AG04450 (cell line): ENCODE data around the gene FMNL2. TPM values are rescaled to one million over a fixed set of nuclear protein-coding genes. Genes with fewer than 3 reads are reported as not detected.

Experiments
- CTCF ChIA-PET: fragments of 300-600, 350-600 bp; formaldehyde crosslinking; extraction: SDS; loops from one replicate; lab custom pipeline; 2022; ENCODE audit warnings: antibody characterized with exemption, inconsistent platforms; lab: Charles Lee
- POLR2A ChIA-PET: fragments of 350-600 bp; formaldehyde crosslinking; extraction: SDS; loops from one replicate; lab custom pipeline; 2021; ENCODE audit warnings: antibody characterized with exemption, inconsistent platforms; lab: Yijun Ruan, JAX
- DNase-seq: peaks from one replicate; pipeline ENCODE4 v3.0.0-alpha.2; 2011; ENCODE audit warnings: low read depth, low spot score
- H3K27ac ChIP-seq: one replicate; pipeline ENCODE4 v1.5.1; 2012; ENCODE audit warnings: low read depth, low read length, control low read depth
- H3K27me3 ChIP-seq: one replicate; pipeline ENCODE4 v1.6.0; 2012; ENCODE audit warnings: low read length; ENCODE audit not compliant: control insufficient read depth, insufficient read depth
- H3K4me3 ChIP-seq: 2 replicates; pipeline ENCODE4 v1.5.1; 2011; ENCODE audit warnings: mild to moderate bottlenecking, low read depth, low read length, control low read depth
- H3K9me3 ChIP-seq: 2 replicates; pipeline ENCODE4 v1.5.1; 2012; ENCODE audit warnings: low read length; ENCODE audit not compliant: control insufficient read depth, insufficient read depth
- polyA plus RNA-seq: library from polyadenylated mRNA; depleted of rRNA; stranded (reverse); fragments of >200 nt; gene quantifications from 2 replicates; pipeline ENCODE4 v1.2.3, GENCODE V29; 2011
- TF ChIP-seq, protein P1 (sequence below): IDR thresholded peaks from 2 replicates; pipeline ENCODE4 v1.5.1; 2011; ENCODE audit warnings: low read depth, low read length, control low read depth, inconsistent platforms

The FMNL2 gene
- polyA plus RNA-seq, 1 experiment = 22.0 TPM

DNA sequence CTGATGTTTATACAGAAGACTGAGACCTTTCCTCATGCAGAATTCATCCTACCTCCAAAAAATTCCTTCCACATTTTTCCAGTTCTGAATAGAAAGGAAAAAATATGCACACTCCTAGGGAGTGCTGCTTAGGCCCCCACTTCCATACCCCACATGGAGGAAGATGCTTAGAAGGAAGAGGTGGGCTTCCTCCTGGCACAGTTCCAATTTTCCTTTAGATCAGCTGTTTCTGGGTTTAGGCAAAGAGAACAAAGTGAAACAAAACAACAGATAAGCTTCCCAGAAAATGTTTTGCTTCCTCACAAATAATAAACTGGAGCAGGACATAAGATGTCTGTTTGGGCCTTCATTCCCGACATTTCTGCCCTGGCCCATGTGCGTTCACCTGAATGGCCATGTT, 209.7 kb downstream of the FMNL2 start:
- TF ChIP-seq, protein P1, sequence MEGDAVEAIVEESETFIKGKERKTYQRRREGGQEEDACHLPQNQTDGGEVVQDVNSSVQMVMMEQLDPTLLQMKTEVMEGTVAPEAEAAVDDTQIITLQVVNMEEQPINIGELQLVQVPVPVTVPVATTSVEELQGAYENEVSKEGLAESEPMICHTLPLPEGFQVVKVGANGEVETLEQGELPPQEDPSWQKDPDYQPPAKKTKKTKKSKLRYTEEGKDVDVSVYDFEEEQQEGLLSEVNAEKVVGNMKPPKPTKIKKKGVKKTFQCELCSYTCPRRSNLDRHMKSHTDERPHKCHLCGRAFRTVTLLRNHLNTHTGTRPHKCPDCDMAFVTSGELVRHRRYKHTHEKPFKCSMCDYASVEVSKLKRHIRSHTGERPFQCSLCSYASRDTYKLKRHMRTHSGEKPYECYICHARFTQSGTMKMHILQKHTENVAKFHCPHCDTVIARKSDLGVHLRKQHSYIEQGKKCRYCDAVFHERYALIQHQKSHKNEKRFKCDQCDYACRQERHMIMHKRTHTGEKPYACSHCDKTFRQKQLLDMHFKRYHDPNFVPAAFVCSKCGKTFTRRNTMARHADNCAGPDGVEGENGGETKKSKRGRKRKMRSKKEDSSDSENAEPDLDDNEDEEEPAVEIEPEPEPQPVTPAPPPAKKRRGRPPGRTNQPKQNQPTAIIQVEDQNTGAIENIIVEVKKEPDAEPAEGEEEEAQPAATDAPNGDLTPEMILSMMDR = no peak
- CTCF ChIA-PET = interaction anchor here (1.8 kb wide), 1 partner anchor 91 kb away, joined by 6 read pairs; no protein-coding TSS in a partner anchor

DNA sequence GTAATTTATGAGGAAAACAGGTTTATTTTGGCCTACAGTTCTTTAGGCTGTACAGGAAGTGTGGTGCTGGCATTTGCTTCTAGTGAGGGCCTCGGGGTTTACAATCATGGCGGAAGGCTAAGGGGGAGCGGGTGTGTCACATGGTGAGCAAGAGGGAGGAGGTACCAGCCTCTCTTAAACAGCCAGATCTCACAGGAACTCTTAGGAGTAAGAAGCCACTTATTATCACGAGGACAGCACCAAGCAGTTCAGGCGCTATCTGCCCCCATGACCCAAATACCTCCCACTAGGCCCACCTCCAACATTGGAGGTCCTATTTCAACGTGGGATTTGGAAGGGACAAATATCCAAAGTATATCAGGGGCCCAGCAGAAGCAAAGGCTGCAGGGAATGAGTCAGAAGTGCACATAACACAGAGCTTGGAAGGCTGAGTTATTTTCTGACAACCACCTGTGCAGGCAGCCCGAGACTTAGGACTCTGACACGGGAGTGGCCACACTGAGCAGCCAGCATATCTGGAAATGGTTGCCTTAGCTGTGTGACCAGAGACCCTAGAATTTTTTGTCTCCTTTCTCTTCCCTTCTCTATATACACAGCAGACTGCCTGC, 211.4 kb downstream of the FMNL2 start:
- Histone ChIP-seq H3K27me3 (no peaks in the 10 kb centered on the region), H3K27ac (no peak overlapping the region), H3K4me3 (no peak overlapping the region), H3K9me3 (no peaks in the 10 kb centered on the region)
- POLR2A ChIA-PET = no interaction called here
- DNase-seq = no peak
- TF ChIP-seq, protein P1 = no peak
- CTCF ChIA-PET = interaction anchor here (1.8 kb wide), 1 partner anchor 89 kb away, joined by 6 read pairs; no protein-coding TSS in a partner anchor

More for the DNA sequence above, 209.7 kb downstream of the FMNL2 start:
- no peak overlapping the region for H3K4me3 ChIP-seq
- H3K9me3 ChIP-seq = no peaks in the 10 kb centered on the region
- no peak overlapping the region for H3K27ac ChIP-seq
- H3K27me3 ChIP-seq = no peaks in the 10 kb centered on the region
- POLR2A ChIA-PET = no interaction called here
- DNase-seq = no peak

DNA sequence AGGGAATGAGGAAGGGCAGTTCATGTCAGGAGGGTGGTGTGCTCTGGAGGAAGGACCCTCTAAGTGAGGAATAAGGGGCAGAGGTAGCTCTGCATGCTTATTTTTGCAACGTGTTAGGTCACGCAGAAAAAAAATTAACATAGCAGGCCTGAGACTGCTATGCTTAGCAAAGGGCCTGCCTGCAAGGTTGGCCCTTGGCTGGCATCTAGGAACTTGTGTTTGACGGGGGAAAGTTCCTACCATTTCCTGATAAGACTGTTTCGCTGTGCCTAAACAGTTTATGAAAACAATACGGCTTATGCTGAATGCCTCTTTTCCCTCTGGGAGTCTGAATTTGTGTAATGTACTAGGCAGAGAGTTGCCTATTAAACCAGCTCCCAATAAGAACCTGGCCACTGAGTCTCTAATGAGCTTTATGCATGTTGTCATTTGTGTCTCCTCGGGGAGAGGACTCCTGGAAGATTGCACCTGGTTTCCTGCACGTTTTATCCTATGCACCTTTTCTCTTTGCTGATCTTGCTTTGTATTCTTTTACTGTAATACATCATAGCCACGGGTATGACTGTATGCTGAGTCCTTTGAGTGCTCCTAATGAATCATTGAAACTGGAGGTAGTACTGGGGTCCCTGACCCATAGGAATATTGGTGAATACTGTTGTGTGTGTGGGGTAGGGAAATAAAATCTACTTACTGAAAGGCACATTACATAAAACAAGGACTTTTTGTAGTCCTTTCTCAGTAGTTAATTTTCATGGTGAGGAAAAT, 213.3 kb downstream of the FMNL2 start:
- no peak overlapping the region for H3K27ac ChIP-seq
- CTCF ChIA-PET = interaction anchor here (1.5 kb wide), 1 partner anchor 62 kb away, joined by 3 read pairs; no protein-coding TSS in a partner anchor
- POLR2A ChIA-PET = no interaction called here
- H3K27me3 ChIP-seq = no peaks in the 10 kb centered on the region
- H3K4me3 ChIP-seq = no peak overlapping the region
- TF ChIP-seq, protein P1 = no peak
- DNase-seq = no peak
- no peaks in the 10 kb centered on the region for H3K9me3 ChIP-seq

DNA sequence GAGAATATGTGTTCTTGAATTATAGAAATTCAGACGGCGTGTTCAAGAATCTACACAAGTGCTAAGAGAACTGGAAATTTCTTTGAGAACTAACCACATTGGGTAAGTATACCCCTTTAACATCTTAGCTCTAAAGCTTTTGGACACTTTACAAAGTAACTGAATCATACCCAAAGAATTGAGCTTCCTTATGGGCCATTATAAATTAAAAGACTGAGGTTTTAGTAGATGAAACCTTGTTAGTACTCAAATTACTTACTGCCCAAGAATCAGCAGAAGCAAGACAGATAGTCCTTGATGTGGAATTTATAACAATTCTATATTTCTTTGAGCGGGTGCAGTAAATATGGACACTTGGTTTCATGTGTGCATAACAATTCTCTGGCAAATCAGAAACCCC, 214.0 kb downstream of the FMNL2 start:
- Histone ChIP-seq H3K27me3 (no peaks in the 10 kb centered on the region), H3K9me3 (no peaks in the 10 kb centered on the region), H3K4me3 (no peak overlapping the region), H3K27ac (no peak overlapping the region)
- ChIA-PET CTCF (interaction anchor here (0.6 to 1.5 kb wide), 4 partner anchors 63 to 287 kb away, joined by 3 read pairs; no protein-coding TSS in a partner anchor), POLR2A (no interaction called here)
- no peak for DNase-seq
- TF ChIP-seq, protein P1 = no peak

DNA sequence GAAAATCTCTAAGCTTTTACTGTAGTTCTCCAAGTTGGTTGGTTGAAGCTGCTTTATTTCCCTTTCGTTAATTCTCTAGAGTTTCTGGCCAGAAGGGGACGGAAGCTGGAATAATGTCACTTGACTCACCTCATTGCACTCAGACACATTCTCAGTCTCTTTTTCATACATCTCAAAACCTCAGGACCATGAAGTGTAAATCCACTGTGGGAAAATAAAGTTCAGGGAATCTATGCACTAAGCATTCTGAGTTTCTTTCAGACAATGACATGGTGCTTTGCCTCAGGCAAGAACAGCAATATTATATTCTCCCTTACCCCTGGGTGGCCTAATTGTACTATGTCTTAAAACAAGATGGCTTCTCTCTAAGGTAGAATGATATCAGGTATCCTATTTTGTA, 214.4 kb downstream of the FMNL2 start:
- TF ChIP-seq, protein P1 = no peak
- H3K27ac ChIP-seq = no peak overlapping the region
- ChIA-PET CTCF (interaction anchor here (0.6 to 1.5 kb wide), 4 partner anchors 64 to 288 kb away, joined by 3 read pairs; no protein-coding TSS in a partner anchor), POLR2A (no interaction called here)
- no peak for DNase-seq
- no peaks in the 10 kb centered on the region for H3K27me3 ChIP-seq
- no peak overlapping the region for H3K4me3 ChIP-seq
- no peaks in the 10 kb centered on the region for H3K9me3 ChIP-seq
